ENCODE results near the gene RHBDD1.

- TF ChIP-seq CTCF (IDR thresholded peaks at IDR 0.05) (no peak), POLR2A (IDR thresholded peaks at IDR 0.05) (no peak)
Measured at GRCh38 chr2:226891780-226892590, 56.1 kb downstream of the RHBDD1 start.
